K562 (cell line): Measurements from ENCODE around the gene PLD1. TPM values are rescaled to one million over a fixed set of nuclear protein-coding genes. Genes with fewer than 3 reads are reported as not detected.
A peak's percentile ranks its signal among the peaks of the same experiment; 100 is the strongest.

ENCODE experiments used
- FOXJ3 ChIP-seq: sonication (generic); formaldehyde crosslinking; IDR thresholded peaks from 2 replicates; pipeline ENCODE4 v1.4.0; 2020; ENCODE audit warnings: mild to moderate bottlenecking, missing genetic modification reagents
- FOXK1 ChIP-seq: sonication (generic); formaldehyde crosslinking; IDR thresholded peaks from 2 replicates; pipeline ENCODE4 v1.8.0; 2022; ENCODE audit warnings: missing genetic modification reagents, mild to moderate bottlenecking, borderline replicate concordance
- HDGF ChIP-seq: fragments of 450-650 bp; IDR thresholded peaks from 2 replicates; pipeline ENCODE4 v1.6.1; 2016
- ILF3 ChIP-seq: fragments of 450-650 bp; IDR thresholded peaks from 2 replicates; pipeline ENCODE4 v1.6.1; 2018; ENCODE audit warnings: antibody characterized with exemption, mild to moderate bottlenecking, moderate library complexity, borderline replicate concordance
- LEF1 ChIP-seq: fragments of 450-650 bp; IDR thresholded peaks from 2 replicates; pipeline ENCODE4 v1.6.1; 2016; ENCODE audit warnings: mild to moderate bottlenecking
- MEF2D ChIP-seq: conservative IDR thresholded peaks from 2 replicates; pipeline ENCODE4 v1.6.1; 2016; ENCODE audit warnings: low read depth, missing genetic modification characterization, missing compliant biosample characterization
- NUFIP1 ChIP-seq: fragments of 450-650 bp; IDR thresholded peaks from 2 replicates; pipeline ENCODE4 v1.6.1; 2018; ENCODE audit not compliant: partially characterized antibody
- TEAD4 ChIP-seq, 2 experiments: sonication (generic) in 1 of 2; formaldehyde crosslinking in 1 of 2; IDR thresholded peaks; 2 replicates each; pipeline versions ENCODE4 v1.6.1 to v1.8.0; 2012 to 2022; ENCODE audit warnings: borderline replicate concordance in 1 of 2, inconsistent platforms in 1 of 2, low read length in 1 of 2, mild to moderate bottlenecking in 1 of 2, missing genetic modification reagents in 1 of 2
- YBX1 ChIP-seq: fragments of 450-650 bp; IDR thresholded peaks from 2 replicates; pipeline ENCODE4 v1.7.1; 2016; ENCODE audit warnings: mild to moderate bottlenecking
- ZNF408 ChIP-seq: fragments of 250-450 bp; sonication (Bioruptor Pico); IDR thresholded peaks from 2 replicates; pipeline ENCODE4 v1.4.0; 2020; ENCODE audit warnings: low read depth, mild to moderate bottlenecking, moderate library complexity
- ZNF583 ChIP-seq: fragments of 250-450 bp; sonication (Bioruptor Pico); IDR thresholded peaks from 2 replicates; pipeline ENCODE4 v1.4.0; 2020
- polyA plus RNA-seq, 8 experiments: library from polyadenylated mRNA; depleted of rRNA in 4 of 8; stranded (reverse) in 5 of 8; unstranded in 3 of 8; fragments of >200 nt; fragmentation: Nextera tagmentation in 2 of 8; fragmentation: Illumina TruSeq in 1 of 8; extraction: Ambion mirVana in 2 of 8; extraction: Trizol in 1 of 8; gene quantifications; 2 replicates each; pipeline versions ENCODE4 v1.2.1 to v1.2.3, GENCODE V29; 2011 to 2014; ENCODE audit warnings: inconsistent platforms in 1 of 8, missing spikeins in 1 of 8
- total RNA-seq, 7 experiments: library from RNA; depleted of rRNA in 6 of 7; stranded (reverse); fragments of >200 nt in 6 of 7; fragmentation: Illumina TruSeq in 2 of 7; extraction: Trizol in 2 of 7; gene quantifications; 2 replicates each; pipeline versions ENCODE4 v1.2.1 to v1.2.3, GENCODE V29; 2011 to 2021; ENCODE audit warnings: low replicate concordance in 1 of 7
- TF ChIP-seq, protein P1 (sequence below), 2 experiments: fragments of 450-650 bp in 1 of 2; sonication (generic) in 1 of 2; formaldehyde crosslinking in 1 of 2; IDR thresholded peaks; 2 replicates each; pipeline versions ENCODE4 v1.7.1 to v1.9.0; 2016 to 2022; ENCODE audit warnings: inconsistent platforms in 1 of 2, mild to moderate bottlenecking in 1 of 2, missing genetic modification reagents in 1 of 2
- TF ChIP-seq, protein P2 (sequence below): sonication (generic); formaldehyde crosslinking; IDR thresholded peaks from 2 replicates; pipeline ENCODE4 v1.8.1; 2022; ENCODE audit warnings: missing genetic modification reagents
- TF ChIP-seq, protein P3 (sequence below), 2 experiments: IDR thresholded peaks in 1 of 2; conservative IDR thresholded peaks in 1 of 2; 2 replicates each; pipeline ENCODE4 v1.6.1; 2016; ENCODE audit warnings: low read depth in 2 of 2, mild to moderate bottlenecking in 1 of 2, missing compliant biosample characterization in 1 of 2, missing genetic modification characterization in 1 of 2, moderate library complexity in 1 of 2

The PLD1 gene
- total and polyA plus RNA-seq, 9 of the 15 experiments (the other 6 are each of a cell fraction or from before 2014, with no cell fraction given) = 8.4 to 26.1 (median 18.6) TPM

DNA sequence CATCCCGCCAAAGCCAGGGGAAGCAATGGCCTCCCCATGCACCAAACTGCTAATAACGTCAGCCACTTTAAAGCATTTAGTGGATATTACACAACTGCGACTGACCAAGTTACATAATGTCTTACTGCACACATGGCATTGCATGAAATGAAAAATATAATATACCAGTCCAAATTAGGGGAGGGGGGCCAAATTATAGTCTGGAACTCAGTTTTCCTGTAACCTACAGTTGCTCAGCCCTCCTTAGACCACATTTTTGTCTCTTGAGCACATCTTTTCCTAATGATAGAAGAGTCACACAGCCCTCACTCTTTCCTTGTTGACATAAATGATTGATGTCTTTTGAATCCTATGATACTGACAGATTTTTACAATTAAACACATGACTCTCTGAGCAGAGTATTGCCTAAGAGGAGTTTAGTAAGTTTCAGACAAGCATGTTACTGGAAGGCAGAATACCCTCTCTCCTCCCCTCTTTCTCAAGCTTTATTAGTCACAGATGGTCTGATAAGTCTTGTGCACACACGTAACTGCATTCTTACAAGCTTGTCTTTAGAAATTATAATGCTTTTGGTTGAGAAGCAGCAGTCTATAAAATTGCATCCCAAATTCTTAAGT lies 1.1 kb upstream of the PLD1 start (continued):
- TF ChIP-seq, protein P1, sequence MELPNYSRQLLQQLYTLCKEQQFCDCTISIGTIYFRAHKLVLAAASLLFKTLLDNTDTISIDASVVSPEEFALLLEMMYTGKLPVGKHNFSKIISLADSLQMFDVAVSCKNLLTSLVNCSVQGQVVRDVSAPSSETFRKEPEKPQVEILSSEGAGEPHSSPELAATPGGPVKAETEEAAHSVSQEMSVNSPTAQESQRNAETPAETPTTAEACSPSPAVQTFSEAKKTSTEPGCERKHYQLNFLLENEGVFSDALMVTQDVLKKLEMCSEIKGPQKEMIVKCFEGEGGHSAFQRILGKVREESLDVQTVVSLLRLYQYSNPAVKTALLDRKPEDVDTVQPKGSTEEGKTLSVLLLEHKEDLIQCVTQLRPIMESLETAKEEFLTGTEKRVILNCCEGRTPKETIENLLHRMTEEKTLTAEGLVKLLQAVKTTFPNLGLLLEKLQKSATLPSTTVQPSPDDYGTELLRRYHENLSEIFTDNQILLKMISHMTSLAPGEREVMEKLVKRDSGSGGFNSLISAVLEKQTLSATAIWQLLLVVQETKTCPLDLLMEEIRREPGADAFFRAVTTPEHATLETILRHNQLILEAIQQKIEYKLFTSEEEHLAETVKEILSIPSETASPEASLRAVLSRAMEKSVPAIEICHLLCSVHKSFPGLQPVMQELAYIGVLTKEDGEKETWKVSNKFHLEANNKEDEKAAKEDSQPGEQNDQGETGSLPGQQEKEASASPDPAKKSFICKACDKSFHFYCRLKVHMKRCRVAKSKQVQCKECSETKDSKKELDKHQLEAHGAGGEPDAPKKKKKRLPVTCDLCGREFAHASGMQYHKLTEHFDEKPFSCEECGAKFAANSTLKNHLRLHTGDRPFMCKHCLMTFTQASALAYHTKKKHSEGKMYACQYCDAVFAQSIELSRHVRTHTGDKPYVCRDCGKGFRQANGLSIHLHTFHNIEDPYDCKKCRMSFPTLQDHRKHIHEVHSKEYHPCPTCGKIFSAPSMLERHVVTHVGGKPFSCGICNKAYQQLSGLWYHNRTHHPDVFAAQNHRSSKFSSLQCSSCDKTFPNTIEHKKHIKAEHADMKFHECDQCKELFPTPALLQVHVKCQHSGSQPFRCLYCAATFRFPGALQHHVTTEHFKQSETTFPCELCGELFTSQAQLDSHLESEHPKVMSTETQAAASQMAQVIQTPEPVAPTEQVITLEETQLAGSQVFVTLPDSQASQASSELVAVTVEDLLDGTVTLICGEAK (IDR thresholded peaks at IDR 0.05) = peak; percentile 93
- TF ChIP-seq, protein P1 (CRISPR knock-in tag; IDR thresholded peaks at IDR 0.05) = peak; percentile 66; the same call in 1 of the 2 replicates
- TF ChIP-seq TEAD4 (IDR thresholded peaks at IDR 0.05; ENCODE audit: low read length) (no peak), TEAD4 (CRISPR knock-in tag; IDR thresholded peaks at IDR 0.05; ENCODE audit: borderline replicate concordance) (no peak), ZNF408 (CRISPR knock-in tag) (no peak), ILF3 (no peak), LEF1 (peak; percentile 63; the same call in 1 of the 2 replicates), YBX1 (no peak), FOXJ3 (CRISPR knock-in tag) (no peak), FOXK1 (no peak), HDGF (no peak), NUFIP1 (no peak), ZNF583 (CRISPR knock-in tag) (no peak), MEF2D (tag) (no peak)
- TF ChIP-seq, protein P2, sequence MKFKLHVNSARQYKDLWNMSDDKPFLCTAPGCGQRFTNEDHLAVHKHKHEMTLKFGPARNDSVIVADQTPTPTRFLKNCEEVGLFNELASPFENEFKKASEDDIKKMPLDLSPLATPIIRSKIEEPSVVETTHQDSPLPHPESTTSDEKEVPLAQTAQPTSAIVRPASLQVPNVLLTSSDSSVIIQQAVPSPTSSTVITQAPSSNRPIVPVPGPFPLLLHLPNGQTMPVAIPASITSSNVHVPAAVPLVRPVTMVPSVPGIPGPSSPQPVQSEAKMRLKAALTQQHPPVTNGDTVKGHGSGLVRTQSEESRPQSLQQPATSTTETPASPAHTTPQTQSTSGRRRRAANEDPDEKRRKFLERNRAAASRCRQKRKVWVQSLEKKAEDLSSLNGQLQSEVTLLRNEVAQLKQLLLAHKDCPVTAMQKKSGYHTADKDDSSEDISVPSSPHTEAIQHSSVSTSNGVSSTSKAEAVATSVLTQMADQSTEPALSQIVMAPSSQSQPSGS (CRISPR knock-in tag) = no peak
- TF ChIP-seq, protein P3, sequence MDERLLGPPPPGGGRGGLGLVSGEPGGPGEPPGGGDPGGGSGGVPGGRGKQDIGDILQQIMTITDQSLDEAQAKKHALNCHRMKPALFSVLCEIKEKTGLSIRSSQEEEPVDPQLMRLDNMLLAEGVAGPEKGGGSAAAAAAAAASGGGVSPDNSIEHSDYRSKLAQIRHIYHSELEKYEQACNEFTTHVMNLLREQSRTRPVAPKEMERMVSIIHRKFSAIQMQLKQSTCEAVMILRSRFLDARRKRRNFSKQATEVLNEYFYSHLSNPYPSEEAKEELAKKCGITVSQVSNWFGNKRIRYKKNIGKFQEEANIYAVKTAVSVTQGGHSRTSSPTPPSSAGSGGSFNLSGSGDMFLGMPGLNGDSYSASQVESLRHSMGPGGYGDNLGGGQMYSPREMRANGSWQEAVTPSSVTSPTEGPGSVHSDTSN (CRISPR knock-in tag; IDR thresholded peaks at IDR 0.05; ENCODE audit: low read depth) = no peak
- TF ChIP-seq, protein P3 (tag; conservative IDR thresholded peaks at IDR 0.05; ENCODE audit: low read depth) = peak; percentile 96
